T-helper 9 cell (primary cell): ENCODE measurements around the gene CACNA1C.

Experiments
- DNase-seq: peaks from one replicate; pipeline ENCODE4 v3.0.0-alpha.2; 2020
- total RNA-seq, 2 donors: gene quantifications; one replicate each; lab custom pipeline; 2026; lab: John Stamatoyannopoulos, UW

Gene CACNA1C
- total RNA-seq = 0.56 to 2.2 reads per million in 2 donors

- DNase-seq = no peak
These were observed at the start of gene CACNA1C for GRCh38 chr12:2052826-2053678. Gene CACNA1C, plus strand, starts transcription at chr12:2052987. Its CDS starts 576 bp downstream, at chr12:2053563.

GRCh38 chr12:2003676-2004112 lies 49.1 kb upstream of the CACNA1C start:
- no peak for DNase-seq

DNA sequence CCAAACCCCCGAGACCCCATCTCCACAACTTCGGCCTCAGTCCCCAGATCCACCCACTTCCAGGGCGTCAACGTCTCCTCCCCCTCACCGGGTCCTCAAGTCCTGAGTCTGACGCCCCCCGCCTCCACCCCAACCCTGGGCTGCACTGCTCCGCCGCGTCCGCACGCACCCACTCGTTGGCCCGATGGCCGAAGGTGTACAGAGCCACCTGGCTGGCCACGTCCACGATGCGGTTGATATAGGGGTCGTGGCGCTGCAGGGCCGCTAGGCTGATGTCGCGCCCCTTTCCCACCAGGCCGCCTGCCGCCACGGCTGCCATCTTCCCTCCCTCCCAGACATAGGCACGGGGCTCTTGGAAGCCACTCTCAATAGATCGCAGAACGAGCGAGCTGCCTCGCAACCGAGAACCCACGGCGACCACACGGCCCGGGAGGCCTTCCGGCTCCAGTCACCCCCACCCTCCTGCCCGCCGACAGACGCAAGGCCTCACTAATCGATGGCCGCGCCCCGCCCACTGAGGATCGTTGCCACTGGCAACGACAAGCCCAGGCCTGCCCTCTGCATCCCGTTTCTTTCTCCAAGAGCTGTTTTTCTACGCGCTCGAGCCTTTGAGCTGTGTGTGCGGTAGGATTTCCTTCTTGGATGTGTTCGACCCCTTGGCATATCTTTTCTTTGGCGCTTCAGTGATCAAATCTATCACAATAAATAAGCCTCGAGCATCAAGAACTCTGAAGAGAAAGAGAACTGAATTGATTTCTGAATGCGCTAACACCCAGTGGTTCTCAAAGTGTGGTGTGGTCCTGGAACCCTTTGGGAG lies 48.5 kb upstream of the CACNA1C start, which contains the start of gene DCP1B:
Gene DCP1B (minus strand): TSS at position 345 of the 817 bp plus-strand sequence. CDS start 26 bp downstream, at position 319.
- DNase-seq = peak; percentile 86

GRCh38 chr12:2008677-2009076 lies 44.1 kb upstream of the CACNA1C start:
- DNase-seq = no peak

- DNase-seq = no peak
These were observed 43.2 kb upstream of the CACNA1C start for GRCh38 chr12:2009623-2010022.

- no peak for DNase-seq
These were observed 40.9 kb upstream of the CACNA1C start for GRCh38 chr12:2011643-2012607.

DNA sequence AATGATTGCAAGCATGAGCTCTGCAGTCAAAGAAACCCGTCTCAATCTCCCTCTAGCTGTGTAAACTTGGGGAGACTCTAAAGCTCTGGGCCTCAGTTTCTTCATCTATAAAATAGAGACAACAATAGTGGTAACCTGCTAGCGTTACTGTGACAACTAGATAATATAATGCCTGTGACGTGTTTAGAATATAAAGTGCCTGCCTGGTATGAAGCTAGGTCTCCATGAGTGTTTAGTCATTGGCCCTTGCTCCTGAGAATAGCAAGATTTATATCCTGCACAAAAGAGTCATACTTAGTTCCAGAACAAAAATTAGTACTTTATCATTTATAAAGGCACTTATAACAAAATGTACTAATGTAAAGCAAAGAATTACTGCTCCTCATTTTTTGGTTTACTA lies 39.7 kb upstream of the CACNA1C start:
- no peak for DNase-seq

DNA sequence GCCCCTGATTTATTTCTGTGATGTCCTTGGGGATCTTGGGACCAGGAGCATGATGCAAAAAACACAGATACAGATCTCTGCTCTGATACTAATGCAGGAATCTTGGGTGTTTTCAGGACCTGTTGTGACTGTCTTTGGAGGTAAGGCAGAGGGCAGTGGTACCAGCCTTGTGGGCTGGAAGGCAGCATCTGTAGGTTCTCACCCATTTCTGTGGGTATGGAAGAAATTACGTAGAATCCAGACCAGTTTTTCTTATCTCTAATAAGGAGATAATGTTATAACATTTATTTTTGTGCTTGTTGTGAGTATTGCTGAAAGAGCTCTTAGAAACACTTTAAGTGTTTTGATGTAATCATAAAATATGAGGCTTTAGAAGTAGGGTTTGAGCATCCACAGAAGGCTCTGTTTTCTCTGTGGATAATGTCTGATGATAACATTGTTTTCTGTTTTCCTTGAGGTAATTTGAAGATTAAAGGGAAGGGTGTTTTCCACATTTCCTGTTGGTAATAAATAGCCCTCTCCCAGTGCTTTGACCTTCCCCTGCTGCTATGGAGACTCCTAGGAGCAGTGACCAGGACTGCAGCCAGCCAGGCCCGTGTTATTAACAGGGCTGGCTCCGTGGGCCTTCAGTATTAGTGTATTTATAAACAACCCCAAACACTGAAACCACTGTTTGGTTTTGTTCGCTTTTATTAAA lies 39.1 kb upstream of the CACNA1C start:
- no peak for DNase-seq

DNA sequence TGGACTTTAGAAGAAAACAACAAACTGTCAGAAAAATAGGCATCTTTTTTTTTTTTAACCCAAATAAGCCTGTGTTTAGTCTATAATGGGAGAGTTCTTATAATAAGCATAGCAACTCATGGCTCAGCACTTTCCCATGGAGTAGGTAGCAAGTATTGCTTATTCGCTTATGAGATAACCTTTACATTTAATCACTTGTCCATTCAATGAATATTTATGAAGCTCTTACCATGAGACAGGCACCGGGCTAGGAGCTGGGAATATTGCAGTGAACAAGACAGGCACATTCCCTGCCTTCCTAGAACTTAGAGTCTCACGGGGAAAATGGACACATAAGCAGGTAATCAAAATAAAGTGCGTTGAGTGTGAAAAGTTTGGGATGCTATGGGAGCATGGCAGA lies 38.6 kb upstream of the CACNA1C start:
- no peak for DNase-seq

- no peak for DNase-seq
These were observed 35.8 kb upstream of the CACNA1C start for GRCh38 chr12:2016862-2017545.

DNA sequence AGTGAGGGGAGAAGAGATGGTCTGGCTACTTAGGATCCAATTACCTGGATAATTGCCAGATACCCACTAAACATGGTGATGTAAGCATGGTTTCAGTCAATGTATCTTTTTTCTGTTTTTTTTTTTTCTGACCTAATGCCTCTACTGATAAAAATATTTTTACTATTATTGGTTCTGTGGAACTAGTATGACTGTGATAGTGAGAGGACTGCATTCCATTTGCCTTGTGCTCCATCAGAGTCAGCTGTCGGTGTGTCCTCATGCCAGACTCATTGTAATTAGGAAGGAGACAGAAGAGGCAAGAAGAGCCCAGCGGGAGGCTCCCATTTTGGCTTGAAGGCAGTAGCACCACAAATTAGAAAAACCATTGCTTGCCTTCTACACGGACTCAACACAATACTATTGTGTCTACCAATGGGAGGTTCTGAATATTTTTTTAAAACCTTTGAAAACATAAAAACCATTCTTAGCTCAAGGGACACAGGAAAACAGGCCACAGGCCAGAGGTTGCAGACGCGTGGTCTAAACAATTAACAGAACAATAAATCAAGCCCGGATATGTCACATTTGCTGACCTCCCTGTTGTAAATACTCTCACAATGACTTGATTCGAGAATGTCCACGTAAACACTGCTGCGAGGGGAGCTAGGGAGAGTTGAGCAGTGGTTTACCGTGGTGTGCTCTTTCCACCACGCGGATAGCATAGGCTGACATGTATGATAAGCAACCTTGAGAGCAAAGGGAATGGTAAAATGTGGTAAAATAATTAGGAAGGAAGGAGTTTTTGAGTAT lies 35.0 kb upstream of the CACNA1C start:
- no peak for DNase-seq

GRCh38 chr12:2018391-2018790 lies 34.4 kb upstream of the CACNA1C start:
- DNase-seq = no peak

- DNase-seq = no peak
These were observed 33.7 kb upstream of the CACNA1C start for GRCh38 chr12:2019126-2019525.

- DNase-seq = no peak
These were observed 32.3 kb upstream of the CACNA1C start for GRCh38 chr12:2020511-2020910.

DNA sequence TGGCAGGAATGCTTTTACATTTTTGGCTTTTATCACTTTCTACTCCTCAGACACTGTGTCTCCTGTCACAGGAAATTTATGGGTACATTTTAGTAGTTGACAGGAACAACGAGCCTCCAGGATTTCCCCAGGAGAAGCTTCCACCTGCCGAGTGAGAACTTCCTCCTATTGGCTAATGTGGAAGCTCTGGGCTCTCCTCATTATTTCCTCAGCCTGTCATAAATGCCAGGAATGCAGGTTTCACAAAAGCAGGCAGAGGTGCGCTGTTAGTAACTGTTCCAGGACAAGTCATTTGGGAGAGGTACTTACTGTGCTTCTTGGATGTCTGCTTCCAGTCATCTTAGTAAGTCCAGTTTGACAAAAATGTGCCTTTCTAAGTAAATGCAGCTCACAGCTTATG lies 29.4 kb upstream of the CACNA1C start:
- no peak for DNase-seq

DNA sequence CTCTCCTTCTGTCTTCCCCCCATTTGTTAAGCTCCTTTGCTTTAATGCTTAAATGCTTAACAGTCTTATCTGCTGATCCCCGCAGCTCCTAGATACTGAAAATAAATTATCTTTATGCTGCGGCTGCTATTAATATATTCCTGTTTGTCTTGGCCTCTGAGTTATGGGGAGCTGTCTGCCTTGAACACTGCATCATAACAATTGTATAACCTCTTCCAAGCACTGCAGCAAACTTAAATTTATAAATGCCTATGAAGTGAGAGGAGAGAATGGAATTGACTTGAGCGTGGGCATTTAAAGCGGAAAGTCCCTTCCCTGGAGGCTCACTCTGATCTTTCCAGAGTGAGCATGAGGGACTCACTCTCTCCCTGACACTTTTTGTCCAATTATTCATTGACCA lies 25.4 kb upstream of the CACNA1C start:
- DNase-seq = no peak

- no peak for DNase-seq
These were observed 22.9 kb upstream of the CACNA1C start for GRCh38 chr12:2029851-2030250.

DNA sequence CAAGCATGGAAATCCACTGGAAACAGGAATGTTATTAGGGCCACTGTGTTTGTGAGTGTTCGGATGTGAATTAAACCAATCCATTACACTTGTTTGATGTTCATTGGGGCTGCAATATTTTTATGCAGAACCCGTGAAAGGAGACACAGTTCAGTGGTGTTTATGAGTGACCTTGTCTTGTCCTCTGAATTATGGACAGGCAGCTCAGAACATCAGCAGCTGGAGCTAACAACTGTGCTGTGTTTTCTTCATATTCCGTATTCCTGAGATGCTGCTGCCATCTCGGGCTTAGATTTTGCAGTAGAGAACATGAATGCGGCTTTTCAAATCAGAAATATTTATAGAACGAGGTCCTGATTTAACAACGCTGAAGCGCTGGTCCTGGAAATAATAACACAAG lies 20.3 kb upstream of the CACNA1C start:
- no peak for DNase-seq

DNA sequence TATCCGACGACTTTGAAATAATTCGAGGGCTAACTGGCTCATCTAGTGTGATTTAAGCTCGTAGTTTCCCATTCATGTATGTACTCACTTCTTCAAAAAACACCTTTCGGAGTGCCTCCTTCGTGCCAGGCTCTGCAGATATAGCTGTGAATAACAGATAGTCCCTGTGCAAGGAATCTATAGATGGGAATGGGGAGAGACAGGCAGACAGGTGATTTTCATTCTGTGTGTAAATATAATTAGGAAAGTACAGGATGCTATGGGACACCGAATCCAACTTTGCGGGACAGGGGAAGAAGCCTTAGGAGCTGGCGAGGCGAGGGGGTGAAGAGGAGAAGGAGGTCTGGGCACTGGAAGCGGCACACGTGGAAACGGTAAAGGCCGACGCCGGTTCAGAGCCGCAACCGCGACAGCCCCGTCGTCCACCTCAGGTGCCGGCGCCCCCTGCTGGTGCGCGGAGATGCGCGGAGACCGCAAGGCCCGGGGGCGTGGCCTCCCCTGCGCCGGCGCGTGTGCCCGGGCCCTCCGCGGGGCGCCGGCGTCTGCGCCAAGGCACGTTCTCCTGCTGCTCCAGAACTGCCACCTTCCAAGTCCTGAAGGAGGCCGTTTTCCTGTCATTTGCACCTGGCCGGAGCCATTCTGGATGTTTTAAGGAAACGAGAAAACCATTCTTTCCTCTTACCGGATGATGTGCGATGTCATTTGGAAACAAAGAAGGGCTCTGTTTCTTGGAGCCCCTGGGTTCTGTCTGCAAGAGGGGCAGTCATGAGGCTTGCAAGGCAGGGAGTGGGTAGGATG lies 18.0 kb upstream of the CACNA1C start:
- DNase-seq = peak; percentile 84
